ENCODE results near the gene ZDHHC12. TPM values are rescaled to one million over a fixed set of nuclear protein-coding genes. Genes with fewer than 3 reads are reported as not detected.
A peak's percentile ranks its signal among the peaks of the same experiment; 100 is the strongest.

Gene ZDHHC12
- polyA plus RNA-seq, 10 donors = 5.0 to 7.1 (median 6.5) TPM

- peak in 1 of 3 donors; percentile 79 for DNase-seq
Measured at GRCh38 chr9:128689293-128689774, 34.6 kb downstream of the ZDHHC12 start.

- peak; percentile 96 to 98 (median 97) for DNase-seq
Measured at GRCh38 chr9:128688501-128689292, 35.2 kb downstream of the ZDHHC12 start, which contains the start of gene SET. SET (plus strand) TSS chr9:128689222; CDS start chr9:128689583, 361 bp downstream.

- DNase-seq = no peak
Measured at GRCh38 chr9:128687453-128687852, 36.5 kb downstream of the ZDHHC12 start.

- DNase-seq = no peak
Measured at GRCh38 chr9:128685636-128686489, 38.1 kb downstream of the ZDHHC12 start.

- DNase-seq = peak; percentile 61 to 91 (median 84)
Measured at GRCh38 chr9:128684325-128685199, 39.4 kb downstream of the ZDHHC12 start.

GRCh38 chr9:128684065-128684324 lies 39.9 kb downstream of the ZDHHC12 start:
- no peak for DNase-seq

- DNase-seq = peak in 1 of 3 donors; percentile 68
Measured at GRCh38 chr9:128683340-128684064, 40.4 kb downstream of the ZDHHC12 start.

GRCh38 chr9:128677794-128678193 lies 46.1 kb downstream of the ZDHHC12 start:
- DNase-seq = no peak

- DNase-seq = no peak
Measured at GRCh38 chr9:128675382-128675781, 48.5 kb downstream of the ZDHHC12 start.

Other genes with a start within 250 kb of the ZDHHC12 start
- 10 to 100 TPM; 16.5 to 22.3 (median 20.2) TPM for gene GLE1, start 219.4 kb downstream of the ZDHHC12 start, polyA plus RNA-seq (ENCODE audit: insufficient read length in 10 of 10)
- 100 to 1,000 TPM; 235 to 314 (median 273) TPM for gene SPTAN1, start 171.5 kb downstream of the ZDHHC12 start, polyA plus RNA-seq (ENCODE audit: insufficient read length in 10 of 10)
- 10 to 100 TPM; 34.6 to 50.4 (median 42.3) TPM for gene DYNC2I2, start 67.3 kb downstream of the ZDHHC12 start, polyA plus RNA-seq (ENCODE audit: insufficient read length in 10 of 10)
- 100 to 1,000 TPM; 283 to 402 (median 330) TPM for gene SET, start 34.9 kb downstream of the ZDHHC12 start, polyA plus RNA-seq (ENCODE audit: insufficient read length in 10 of 10)
- 10 to 100 TPM in 2 of 10 donors, 1 to 10 TPM in 8; 6.1 to 11.4 (median 8.7) TPM for gene PKN3, start 21.6 kb downstream of the ZDHHC12 start, polyA plus RNA-seq (ENCODE audit: insufficient read length in 10 of 10)
- 10 to 100 TPM; 29.8 to 36.2 (median 32.9) TPM for gene ZER1, start 47.8 kb upstream of the ZDHHC12 start, polyA plus RNA-seq (ENCODE audit: insufficient read length in 10 of 10)
- 10 to 100 TPM; 32.7 to 49.4 (median 38.8) TPM for gene TBC1D13, start 63.1 kb upstream of the ZDHHC12 start, polyA plus RNA-seq (ENCODE audit: insufficient read length in 10 of 10)
- 10 to 100 TPM; 11.1 to 24.9 (median 14.7) TPM for gene ENDOG, start 94.4 kb upstream of the ZDHHC12 start, polyA plus RNA-seq (ENCODE audit: insufficient read length in 10 of 10)
- 10 to 100 TPM; 16.1 to 33.7 (median 24.4) TPM for gene SPOUT1, start 105.7 kb upstream of the ZDHHC12 start, polyA plus RNA-seq (ENCODE audit: insufficient read length in 10 of 10)
- gene KYAT1, start 157.8 kb upstream of the ZDHHC12 start, polyA plus RNA-seq (ENCODE audit: insufficient read length in 10 of 10) = 1 to 10 TPM; 4.1 to 7.6 (median 4.7) TPM
- 10 to 100 TPM; 15.8 to 24.1 (median 20.4) TPM for gene LRRC8A, start 158.0 kb upstream of the ZDHHC12 start, polyA plus RNA-seq (ENCODE audit: insufficient read length in 10 of 10)
- gene PHYHD1, start 196.9 kb upstream of the ZDHHC12 start, polyA plus RNA-seq (ENCODE audit: insufficient read length in 10 of 10) = 10 to 100 TPM; 33.4 to 47.6 (median 38.8) TPM
- gene DOLK, start 223.5 kb upstream of the ZDHHC12 start, polyA plus RNA-seq (ENCODE audit: insufficient read length in 10 of 10) = 10 to 100 TPM in 1 of 10 donors, 1 to 10 TPM in 9; 7.2 to 11.2 (median 8.4) TPM
- 10 to 100 TPM; 26.6 to 49.9 (median 34.1) TPM for gene NUP188, start 223.6 kb upstream of the ZDHHC12 start, polyA plus RNA-seq (ENCODE audit: insufficient read length in 10 of 10)